Measurements from ENCODE around the gene HAO1. TPM values are rescaled to one million over a fixed set of nuclear protein-coding genes. Genes with fewer than 3 reads are reported as not detected.

HAO1 gene
- total and polyA plus RNA-seq, 2 of the 13 experiments (the other 11 are each of a cell fraction or from before 2014, with no cell fraction given) = 0.03 TPM; not detected in 1

DNA sequence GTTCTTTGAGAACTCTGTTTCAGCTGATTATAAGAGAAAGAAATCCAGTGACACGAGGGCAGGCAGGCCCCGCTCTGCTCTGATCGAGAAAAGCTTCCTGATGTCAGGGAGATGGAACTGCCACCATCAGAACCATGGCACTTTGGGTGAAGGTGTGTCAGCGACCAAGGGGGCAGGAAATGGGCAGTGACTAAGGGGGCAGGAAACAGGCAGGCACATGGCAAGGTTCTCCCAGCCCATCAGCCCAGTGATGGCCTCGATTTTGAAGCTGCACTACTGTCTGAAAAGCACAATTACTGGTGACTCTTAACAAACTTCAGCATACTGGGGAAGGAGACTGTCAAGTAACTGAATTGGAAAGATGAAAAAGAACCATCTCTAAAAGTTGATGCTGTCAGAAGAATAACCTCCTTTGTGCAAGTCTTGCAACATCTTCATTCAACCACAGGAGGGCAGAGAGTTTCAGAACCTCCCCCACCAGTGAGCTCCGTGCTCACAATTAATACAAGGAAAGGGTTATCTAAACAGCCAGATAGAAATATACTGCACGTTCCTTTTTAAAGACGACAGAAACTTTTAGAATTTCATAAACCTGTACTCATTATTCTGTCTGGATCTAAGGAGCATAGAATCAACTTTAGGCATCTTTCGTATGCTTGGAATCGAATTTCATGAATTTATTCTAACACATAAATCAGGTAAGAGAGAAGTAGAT, 40.2 kb upstream of the HAO1 start (continued):
- TF ChIP-seq ZNF180 (CRISPR knock-in tag; IDR thresholded peaks at IDR 0.05; ENCODE audit: borderline replicate concordance, low read depth) (no peak), ZNF83 (CRISPR knock-in tag; IDR thresholded peaks at IDR 0.05; ENCODE audit: borderline replicate concordance) (0 out of 2 replicates have a peak, but pooled peaks have one; percentile 33), ZNF567 (CRISPR knock-in tag; IDR thresholded peaks at IDR 0.05; ENCODE audit: borderline replicate concordance) (0 out of 2 replicates have a peak, but pooled peaks have one; percentile 34), KLF16 (CRISPR knock-in tag; IDR thresholded peaks at IDR 0.05) (no peak), ZZZ3 (CRISPR knock-in tag; IDR thresholded peaks at IDR 0.05; ENCODE audit: borderline replicate concordance) (no peak), GLI4 (CRISPR knock-in tag; IDR thresholded peaks at IDR 0.05; ENCODE audit: borderline replicate concordance) (0 out of 2 replicates have a peak, but pooled peaks have one; percentile 13), ZNF441 (CRISPR knock-in tag; IDR thresholded peaks at IDR 0.05; ENCODE audit: borderline replicate concordance) (no peak), SAP130 (CRISPR knock-in tag; IDR thresholded peaks at IDR 0.05; ENCODE audit: low read depth) (no peak), ZNF432 (CRISPR knock-in tag; IDR thresholded peaks at IDR 0.05; ENCODE audit: borderline replicate concordance) (no peak), PHB2 (IDR thresholded peaks at IDR 0.05; ENCODE audit: partially characterized antibody) (no peak), JARID2 (CRISPR knock-in tag; IDR thresholded peaks at IDR 0.05; ENCODE audit: insufficient replicate concordance) (no peak), ZNF670 (CRISPR knock-in tag; IDR thresholded peaks at IDR 0.05; ENCODE audit: borderline replicate concordance) (0 out of 2 replicates have a peak, but pooled peaks have one; percentile 39), ZNF510 (CRISPR knock-in tag; IDR thresholded peaks at IDR 0.05; ENCODE audit: low read depth) (peak; percentile 87; the same call in 1 of the 2 replicates), NR2C2 (CRISPR knock-in tag; IDR thresholded peaks at IDR 0.05; ENCODE audit: borderline replicate concordance) (no peak), KAT7 (CRISPR knock-in tag; IDR thresholded peaks at IDR 0.05; ENCODE audit: borderline replicate concordance) (0 out of 2 replicates have a peak, but pooled peaks have one; percentile 40), ZNF781 (CRISPR knock-in tag; IDR thresholded peaks at IDR 0.05; ENCODE audit: borderline replicate concordance, not compliant biosample characterization) (no peak), ZNF350 (CRISPR knock-in tag; IDR thresholded peaks at IDR 0.05; ENCODE audit: borderline replicate concordance, low read depth) (no peak), ZNF12 (CRISPR knock-in tag; IDR thresholded peaks at IDR 0.05) (0 out of 2 replicates have a peak, but pooled peaks have one; percentile 31), YEATS2 (CRISPR knock-in tag; IDR thresholded peaks at IDR 0.05; ENCODE audit: borderline replicate concordance) (peak; percentile 69; the same call in 1 of the 2 replicates)
- TF ChIP-seq, protein P1, sequence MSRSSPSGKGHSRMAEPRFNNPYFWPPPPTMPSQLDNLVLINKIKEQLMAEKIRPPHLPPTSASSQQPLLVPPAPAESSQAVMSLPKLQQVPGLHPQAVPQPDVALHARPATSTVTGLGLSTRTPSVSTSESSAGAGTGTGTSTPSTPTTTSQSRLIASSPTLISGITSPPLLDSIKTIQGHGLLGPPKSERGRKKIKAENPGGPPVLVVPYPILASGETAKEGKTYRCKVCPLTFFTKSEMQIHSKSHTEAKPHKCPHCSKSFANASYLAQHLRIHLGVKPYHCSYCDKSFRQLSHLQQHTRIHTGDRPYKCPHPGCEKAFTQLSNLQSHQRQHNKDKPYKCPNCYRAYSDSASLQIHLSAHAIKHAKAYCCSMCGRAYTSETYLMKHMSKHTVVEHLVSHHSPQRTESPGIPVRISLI (CRISPR knock-in tag; IDR thresholded peaks at IDR 0.05; ENCODE audit: borderline replicate concordance) = 0 out of 2 replicates have a peak, but pooled peaks have one; percentile 12
- TF ChIP-seq, protein P2, sequence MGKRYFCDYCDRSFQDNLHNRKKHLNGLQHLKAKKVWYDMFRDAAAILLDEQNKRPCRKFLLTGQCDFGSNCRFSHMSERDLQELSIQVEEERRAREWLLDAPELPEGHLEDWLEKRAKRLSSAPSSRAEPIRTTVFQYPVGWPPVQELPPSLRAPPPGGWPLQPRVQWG (CRISPR knock-in tag; IDR thresholded peaks at IDR 0.05; ENCODE audit: borderline replicate concordance, low read depth) = no peak
- TF ChIP-seq, protein P3, sequence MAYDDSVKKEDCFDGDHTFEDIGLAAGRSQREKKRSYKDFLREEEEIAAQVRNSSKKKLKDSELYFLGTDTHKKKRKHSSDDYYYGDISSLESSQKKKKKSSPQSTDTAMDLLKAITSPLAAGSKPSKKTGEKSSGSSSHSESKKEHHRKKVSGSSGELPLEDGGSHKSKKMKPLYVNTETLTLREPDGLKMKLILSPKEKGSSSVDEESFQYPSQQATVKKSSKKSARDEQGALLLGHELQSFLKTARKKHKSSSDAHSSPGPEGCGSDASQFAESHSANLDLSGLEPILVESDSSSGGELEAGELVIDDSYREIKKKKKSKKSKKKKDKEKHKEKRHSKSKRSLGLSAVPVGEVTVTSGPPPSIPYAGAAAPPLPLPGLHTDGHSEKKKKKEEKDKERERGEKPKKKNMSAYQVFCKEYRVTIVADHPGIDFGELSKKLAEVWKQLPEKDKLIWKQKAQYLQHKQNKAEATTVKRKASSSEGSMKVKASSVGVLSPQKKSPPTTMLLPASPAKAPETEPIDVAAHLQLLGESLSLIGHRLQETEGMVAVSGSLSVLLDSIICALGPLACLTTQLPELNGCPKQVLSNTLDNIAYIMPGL (CRISPR knock-in tag; IDR thresholded peaks at IDR 0.05; ENCODE audit: borderline replicate concordance in 1 of 2, low read depth in 1 of 2) = peak; percentile 38 to 70; a peak in 2 of 4 replicates
- TF ChIP-seq, protein P4, sequence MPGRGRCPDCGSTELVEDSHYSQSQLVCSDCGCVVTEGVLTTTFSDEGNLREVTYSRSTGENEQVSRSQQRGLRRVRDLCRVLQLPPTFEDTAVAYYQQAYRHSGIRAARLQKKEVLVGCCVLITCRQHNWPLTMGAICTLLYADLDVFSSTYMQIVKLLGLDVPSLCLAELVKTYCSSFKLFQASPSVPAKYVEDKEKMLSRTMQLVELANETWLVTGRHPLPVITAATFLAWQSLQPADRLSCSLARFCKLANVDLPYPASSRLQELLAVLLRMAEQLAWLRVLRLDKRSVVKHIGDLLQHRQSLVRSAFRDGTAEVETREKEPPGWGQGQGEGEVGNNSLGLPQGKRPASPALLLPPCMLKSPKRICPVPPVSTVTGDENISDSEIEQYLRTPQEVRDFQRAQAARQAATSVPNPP (CRISPR knock-in tag; IDR thresholded peaks at IDR 0.05) = no peak
